Stomach (tissue), 4 donors: Measurements from ENCODE around the gene SERPINA4.

Experiments
- EP300 ChIP-seq: sonication (generic); formaldehyde crosslinking; IDR thresholded peaks from one replicate; pipeline ENCODE4 v1.6.1; 2017; ENCODE audit warnings: antibody characterized with exemption
- POLR2A ChIP-seq, 4 donors: fragments of 450-650 bp; IDR thresholded peaks; one replicate each; pipeline ENCODE4 v1.6.1; 2016; ENCODE audit warnings: antibody characterized with exemption in 4 of 4, control low read depth in 2 of 4, mild to moderate bottlenecking in 1 of 4, moderate library complexity in 1 of 4
- POLR2AphosphoS5 ChIP-seq, 3 donors: sonication (generic); formaldehyde crosslinking; IDR thresholded peaks; one replicate each; pipeline ENCODE4 v1.6.1; 2016; ENCODE audit warnings: antibody characterized with exemption in 3 of 3
- TF ChIP-seq, protein P1 (sequence below), 7 experiments: fragments of 450-650 bp in 4 of 7; fragments of 200-600 bp in 3 of 7; sonication (generic) in 3 of 7; IDR thresholded peaks; one replicate each; pipeline ENCODE4 v1.5.1; 2016 to 2019; ENCODE audit warnings: antibody characterized with exemption in 7 of 7, control low read depth in 2 of 7, mild to moderate bottlenecking in 1 of 7

DNA sequence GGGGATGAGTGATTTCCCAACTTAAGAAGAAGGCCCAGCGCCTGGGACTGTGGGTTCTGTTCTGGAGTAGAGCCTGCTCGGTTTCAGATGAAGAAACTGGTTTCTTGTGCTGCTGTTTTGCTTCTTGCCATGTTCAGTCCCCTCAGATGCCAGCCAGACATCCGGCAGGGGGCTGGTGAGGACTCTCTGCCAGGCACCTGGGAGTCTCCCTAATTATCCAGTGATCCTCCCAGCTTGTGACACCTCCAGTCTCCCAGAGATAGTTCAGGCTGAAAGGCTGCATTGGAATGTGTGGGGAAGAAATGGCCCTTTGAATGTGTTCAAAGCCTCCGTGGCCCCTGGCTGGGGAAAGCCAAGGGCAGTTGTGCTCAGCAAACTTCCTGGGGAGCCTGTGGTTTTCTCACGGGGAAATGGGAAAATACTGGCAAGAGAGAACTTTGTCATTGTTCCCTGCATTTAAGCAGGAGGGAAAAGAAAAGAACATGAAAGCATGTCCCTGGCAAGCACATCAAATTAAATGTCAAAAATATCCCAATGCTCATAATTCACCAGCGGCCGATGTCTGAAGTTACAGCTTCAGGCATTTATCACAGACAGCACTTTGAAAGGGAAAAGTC, 43.5 kb upstream of the SERPINA4 start:
- TF ChIP-seq, protein P1, sequence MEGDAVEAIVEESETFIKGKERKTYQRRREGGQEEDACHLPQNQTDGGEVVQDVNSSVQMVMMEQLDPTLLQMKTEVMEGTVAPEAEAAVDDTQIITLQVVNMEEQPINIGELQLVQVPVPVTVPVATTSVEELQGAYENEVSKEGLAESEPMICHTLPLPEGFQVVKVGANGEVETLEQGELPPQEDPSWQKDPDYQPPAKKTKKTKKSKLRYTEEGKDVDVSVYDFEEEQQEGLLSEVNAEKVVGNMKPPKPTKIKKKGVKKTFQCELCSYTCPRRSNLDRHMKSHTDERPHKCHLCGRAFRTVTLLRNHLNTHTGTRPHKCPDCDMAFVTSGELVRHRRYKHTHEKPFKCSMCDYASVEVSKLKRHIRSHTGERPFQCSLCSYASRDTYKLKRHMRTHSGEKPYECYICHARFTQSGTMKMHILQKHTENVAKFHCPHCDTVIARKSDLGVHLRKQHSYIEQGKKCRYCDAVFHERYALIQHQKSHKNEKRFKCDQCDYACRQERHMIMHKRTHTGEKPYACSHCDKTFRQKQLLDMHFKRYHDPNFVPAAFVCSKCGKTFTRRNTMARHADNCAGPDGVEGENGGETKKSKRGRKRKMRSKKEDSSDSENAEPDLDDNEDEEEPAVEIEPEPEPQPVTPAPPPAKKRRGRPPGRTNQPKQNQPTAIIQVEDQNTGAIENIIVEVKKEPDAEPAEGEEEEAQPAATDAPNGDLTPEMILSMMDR (IDR thresholded peaks at IDR 0.05) = no peak
- no peak for TF ChIP-seq POLR2AphosphoS5 (IDR thresholded peaks at IDR 0.05)
- TF ChIP-seq POLR2A (IDR thresholded peaks at IDR 0.05) = no peak
- no peak for TF ChIP-seq EP300
